ENCODE measurements around the gene DENND4A.

DENND4A gene

DNA sequence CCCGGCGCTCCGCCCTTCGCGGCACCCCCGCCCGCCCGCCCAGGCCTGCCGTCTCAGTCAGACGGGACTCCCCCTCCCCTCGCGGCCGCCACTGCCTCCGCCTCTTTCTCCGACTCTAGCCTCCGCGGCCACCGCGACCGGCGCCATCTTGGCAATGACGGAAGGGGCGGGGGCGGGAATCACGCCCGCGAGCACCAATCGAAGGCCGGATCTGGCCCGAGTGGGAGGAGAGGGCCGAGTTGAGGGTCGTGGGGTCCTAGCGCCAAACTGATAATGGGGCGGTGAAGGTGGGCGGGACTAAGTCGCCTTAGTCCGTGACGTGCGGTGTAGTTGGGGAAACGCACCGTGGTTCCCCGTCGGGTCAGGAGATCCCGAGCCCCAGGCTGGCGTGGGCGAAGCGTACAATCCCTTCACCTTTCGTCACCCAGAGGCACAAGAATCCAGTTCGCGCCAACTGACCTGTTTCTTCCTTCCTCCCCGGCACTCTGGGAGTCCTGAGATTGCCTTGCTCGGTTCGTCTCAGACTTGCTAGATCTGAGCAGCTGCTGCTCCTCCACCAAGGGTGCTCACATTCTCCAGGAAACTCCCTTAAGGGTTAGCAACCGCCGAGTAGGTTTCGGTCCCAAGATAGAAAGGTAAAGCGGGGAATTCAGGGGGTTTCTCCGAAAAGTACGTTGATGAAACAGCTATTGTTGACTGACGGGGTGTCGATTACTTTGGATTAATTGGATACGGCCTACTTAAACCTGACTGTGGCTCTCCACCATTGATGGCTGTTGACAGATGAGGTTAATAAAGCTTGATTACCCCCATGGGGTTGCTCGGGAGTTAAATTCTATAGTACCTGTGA is at the start of gene DENND4A:
DENND4A (minus strand) TSS at position 156 of the 850 bp plus-strand sequence. CDS start 35,843 bp downstream, outside the sequence.
- Histone ChIP-seq H3K27me3 (ENCODE audit: insufficient read depth, low read length, poor library complexity) (no peaks in the 10 kb centered on the region), H3K4me1 (ENCODE audit: insufficient read depth, low read length) (peaks cover 26% of the 10 kb centered on the region), H4K20me1 (ENCODE audit: insufficient read depth, low read length) (no peaks in the 10 kb centered on the region), H3K9ac (ENCODE audit: low read depth, low read length) (peak within 1 kb of the TSS; percentile 84), H3K79me2 (ENCODE audit: insufficient read depth, low read length) (peaks cover 38% of the 10 kb centered on the region), H2AFZ (ENCODE audit: low read depth, low read length) (peak within 1 kb of the TSS; percentile 99), H3K4me2 (ENCODE audit: insufficient read depth, low read length) (peak within 1 kb of the TSS; percentile 89), H3K36me3 (ENCODE audit: insufficient read depth, low read length) (no peaks in the 10 kb centered on the region; the same call in 1 of the 2 replicates), H3K4me3 (ENCODE audit: low read depth in 1 of 2, low read length in 2 of 2) (peak within 1 kb of the TSS; percentile 85 to 100), H3K27ac (ENCODE audit: low read length) (peak within 1 kb of the TSS; percentile 99), H3K9me3 (ENCODE audit: insufficient read depth, low read length, severe bottlenecking) (no peaks in the 10 kb centered on the region)
- ATAC-seq (ENCODE audit: insufficient read depth, low read depth) (peak; percentile 90), DNase-seq (peak; percentile 97)
- TF ChIP-seq CTCF (IDR thresholded peaks at IDR 0.05; ENCODE audit: borderline replicate concordance, extremely low read depth, low read length, poor library complexity, severe bottlenecking) (no peak), EZH2 (IDR thresholded peaks at IDR 0.05; ENCODE audit: borderline replicate concordance, low read depth, low read length, severe bottlenecking) (no peak)

- Histone ChIP-seq H4K20me1 (ENCODE audit: insufficient read depth, low read length) (no peaks in the 10 kb centered on the region), H3K4me2 (ENCODE audit: insufficient read depth, low read length) (no peak overlapping the region), H3K4me1 (ENCODE audit: insufficient read depth, low read length) (no peaks in the 10 kb centered on the region), H3K36me3 (ENCODE audit: insufficient read depth, low read length) (no peaks in the 10 kb centered on the region), H3K9me3 (ENCODE audit: insufficient read depth, low read length, severe bottlenecking) (no peaks in the 10 kb centered on the region), H3K27me3 (ENCODE audit: insufficient read depth, low read length, poor library complexity) (no peaks in the 10 kb centered on the region), H3K4me3 (ENCODE audit: low read depth in 1 of 2, low read length in 2 of 2) (no peak overlapping the region), H3K27ac (ENCODE audit: low read length) (no peak overlapping the region), H3K9ac (ENCODE audit: low read depth, low read length) (no peak overlapping the region), H3K79me2 (ENCODE audit: insufficient read depth, low read length) (no peaks in the 10 kb centered on the region), H2AFZ (ENCODE audit: low read depth, low read length) (no peak overlapping the region)
- no peak for TF ChIP-seq CTCF (IDR thresholded peaks at IDR 0.05; ENCODE audit: borderline replicate concordance, extremely low read depth, low read length, poor library complexity, severe bottlenecking)
- ATAC-seq (ENCODE audit: insufficient read depth, low read depth) (no peak), DNase-seq (no peak)
Observed at GRCh38 chr15:65841121-65841930, 49.2 kb upstream of the DENND4A start.

- Histone ChIP-seq H3K36me3 (ENCODE audit: insufficient read depth, low read length) (no peaks in the 10 kb centered on the region), H3K4me3 (ENCODE audit: low read depth in 1 of 2, low read length in 2 of 2) (no peak overlapping the region), H3K27me3 (ENCODE audit: insufficient read depth, low read length, poor library complexity) (no peaks in the 10 kb centered on the region), H3K4me1 (ENCODE audit: insufficient read depth, low read length) (no peaks in the 10 kb centered on the region), H2AFZ (ENCODE audit: low read depth, low read length) (no peak overlapping the region), H3K4me2 (ENCODE audit: insufficient read depth, low read length) (no peak overlapping the region), H4K20me1 (ENCODE audit: insufficient read depth, low read length) (no peaks in the 10 kb centered on the region), H3K9ac (ENCODE audit: low read depth, low read length) (no peak overlapping the region), H3K79me2 (ENCODE audit: insufficient read depth, low read length) (no peaks in the 10 kb centered on the region), H3K27ac (ENCODE audit: low read length) (no peak overlapping the region), H3K9me3 (ENCODE audit: insufficient read depth, low read length, severe bottlenecking) (no peaks in the 10 kb centered on the region)
- ATAC-seq (ENCODE audit: insufficient read depth, low read depth) (no peak), DNase-seq (no peak)
- TF ChIP-seq EZH2 (IDR thresholded peaks at IDR 0.05; ENCODE audit: borderline replicate concordance, low read depth, low read length, severe bottlenecking): no peak
- TF ChIP-seq CTCF (IDR thresholded peaks at IDR 0.05; ENCODE audit: borderline replicate concordance, extremely low read depth, low read length, poor library complexity, severe bottlenecking): no peak
Observed at GRCh38 chr15:65839985-65840384, 47.9 kb upstream of the DENND4A start.
